ENCODE data around the gene SPOCD1. TPM values are rescaled to one million over a fixed set of nuclear protein-coding genes. Genes with fewer than 3 reads are reported as not detected.
"Not testable (repeated sequence)": the region's sequence is repeated elsewhere in the genome, so short reads cannot be mapped to it uniquely, and the experiment has no call there.

Gene SPOCD1
- polyA plus RNA-seq, 12 donors: 0.09 to 0.63 (median 0.26) TPM; not detected in 3

DNA sequence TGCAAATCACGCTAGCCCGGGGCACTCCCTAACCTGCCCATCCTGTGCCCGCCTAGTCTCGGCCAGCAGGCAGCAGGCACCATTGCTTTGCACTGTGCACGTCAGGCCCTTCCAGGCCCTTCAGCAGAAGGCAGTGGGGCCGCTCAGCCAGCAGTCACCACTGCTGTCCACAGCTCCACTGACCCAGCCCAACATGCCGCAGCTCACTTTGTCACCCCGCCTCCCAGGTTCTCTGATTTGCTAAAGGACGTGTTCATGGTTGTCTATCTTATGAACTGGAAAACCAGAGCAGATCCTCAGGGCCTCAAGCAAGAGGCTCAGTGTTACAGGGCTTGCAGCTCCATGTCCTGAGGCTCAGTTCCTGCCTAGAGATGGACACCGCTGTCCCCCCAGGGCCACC lies 14.2 kb upstream of the SPOCD1 start:
- DNase-seq: no peak

DNA sequence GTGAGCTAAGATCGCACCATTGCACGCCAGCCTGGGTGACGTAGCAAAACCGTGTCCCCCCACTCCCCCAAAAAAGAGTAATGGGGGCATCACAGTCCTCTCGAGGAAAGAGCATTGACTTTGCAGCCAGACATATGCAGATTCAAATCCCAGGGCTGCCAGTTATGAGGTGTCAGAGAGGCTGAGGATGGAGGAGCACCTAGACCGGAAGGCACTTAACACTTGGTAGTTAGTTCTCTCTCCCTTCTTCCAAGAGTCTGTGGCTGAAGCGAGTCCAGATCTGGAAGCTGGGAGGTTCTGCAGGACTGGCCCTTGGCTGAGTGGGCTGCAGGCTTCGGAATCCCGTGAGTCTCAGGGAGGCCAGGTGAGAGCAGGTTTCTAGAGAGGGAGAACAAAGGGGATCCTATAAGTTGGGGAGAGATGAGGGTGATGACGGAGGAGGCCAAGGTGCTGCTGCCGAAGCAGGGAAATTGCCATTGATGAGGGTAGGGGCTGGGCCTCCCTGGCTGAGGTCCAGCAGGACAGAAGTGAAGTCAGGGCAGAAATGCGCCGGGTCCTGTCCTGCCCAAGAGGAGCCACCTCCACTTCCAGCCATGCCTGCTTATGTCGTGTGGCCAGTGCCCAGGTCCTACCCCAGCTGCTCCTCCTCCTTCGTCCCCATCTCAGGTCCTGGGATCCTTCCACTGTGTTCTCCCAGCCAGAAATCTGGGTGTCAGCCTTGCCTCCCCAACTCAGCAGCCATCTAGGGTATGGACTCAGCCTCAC lies 13.3 kb upstream of the SPOCD1 start:
- no peak for DNase-seq

- no peak for DNase-seq
Measured at GRCh38 chr1:31828341-31828740, 12.5 kb upstream of the SPOCD1 start.

- DNase-seq: no peak
Measured at GRCh38 chr1:31823780-31824179, 8.0 kb upstream of the SPOCD1 start.

DNA sequence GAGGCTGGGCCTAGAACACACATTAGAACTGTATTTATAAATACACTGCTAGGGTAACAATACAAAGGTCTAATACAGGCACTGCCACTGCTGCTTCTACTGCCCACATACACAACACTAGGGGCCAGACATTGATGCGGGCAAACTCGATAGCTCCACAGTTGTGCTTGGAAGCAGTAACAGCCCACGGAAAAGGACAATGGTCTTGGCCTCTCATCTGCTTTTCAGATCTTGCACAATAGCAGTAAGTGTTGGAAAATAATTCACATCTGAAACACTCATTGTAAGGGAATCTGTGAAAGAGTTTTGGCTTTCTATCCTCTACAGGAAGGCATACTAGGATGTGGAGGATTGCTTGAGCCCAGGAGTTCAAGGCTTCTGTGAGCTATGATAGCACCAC lies 6.9 kb upstream of the SPOCD1 start:
- no peak for DNase-seq

GRCh38 chr1:31820196-31820595 lies 4.4 kb upstream of the SPOCD1 start:
- not testable (repeated sequence) for DNase-seq

DNA sequence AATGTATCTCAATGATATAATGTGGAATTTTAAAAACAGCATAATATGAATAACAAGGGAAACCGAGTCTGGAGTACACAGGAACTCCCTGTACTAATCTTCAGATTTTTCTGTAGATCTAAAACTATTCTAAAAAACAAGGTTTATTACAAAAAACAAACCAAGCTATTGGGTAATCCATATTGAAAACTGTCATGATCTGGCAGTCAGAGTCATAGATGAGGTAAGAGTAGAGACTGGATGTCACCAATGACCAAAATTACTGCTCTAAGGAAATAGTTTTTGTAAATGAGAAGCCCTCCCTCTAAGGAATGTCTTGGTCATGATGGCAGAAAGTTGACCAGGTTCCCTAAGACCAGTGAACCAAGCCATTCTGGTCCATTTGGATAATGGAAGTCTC lies 2.4 kb upstream of the SPOCD1 start:
- DNase-seq: no peak

GRCh38 chr1:31816947-31817346 lies 1.1 kb upstream of the SPOCD1 start:
- DNase-seq: not testable (repeated sequence)

- not testable (repeated sequence) for DNase-seq
Measured at GRCh38 chr1:31816501-31816900, 679 bp upstream of the SPOCD1 start.

DNA sequence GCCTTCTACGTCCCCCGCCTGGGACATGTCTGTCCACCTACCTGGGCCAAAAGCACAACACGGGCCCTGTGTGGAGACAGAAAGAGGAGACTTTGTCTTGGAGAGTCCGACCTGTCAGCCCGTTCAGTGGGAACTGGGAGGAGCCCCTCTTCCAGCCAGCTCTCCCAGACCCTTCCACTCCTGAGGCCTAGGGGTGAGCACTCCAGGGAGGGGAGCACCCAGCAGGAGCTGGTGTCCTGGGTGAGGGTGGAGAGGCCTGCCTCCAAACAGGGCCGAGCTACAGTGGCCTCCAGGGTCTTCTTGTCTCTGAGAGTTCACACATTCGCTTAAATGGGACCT lies 546 bp downstream of the SPOCD1 start:
- no peak for DNase-seq

GRCh38 chr1:31814631-31815306 lies 1.1 kb downstream of the SPOCD1 start:
- DNase-seq: no peak

DNA sequence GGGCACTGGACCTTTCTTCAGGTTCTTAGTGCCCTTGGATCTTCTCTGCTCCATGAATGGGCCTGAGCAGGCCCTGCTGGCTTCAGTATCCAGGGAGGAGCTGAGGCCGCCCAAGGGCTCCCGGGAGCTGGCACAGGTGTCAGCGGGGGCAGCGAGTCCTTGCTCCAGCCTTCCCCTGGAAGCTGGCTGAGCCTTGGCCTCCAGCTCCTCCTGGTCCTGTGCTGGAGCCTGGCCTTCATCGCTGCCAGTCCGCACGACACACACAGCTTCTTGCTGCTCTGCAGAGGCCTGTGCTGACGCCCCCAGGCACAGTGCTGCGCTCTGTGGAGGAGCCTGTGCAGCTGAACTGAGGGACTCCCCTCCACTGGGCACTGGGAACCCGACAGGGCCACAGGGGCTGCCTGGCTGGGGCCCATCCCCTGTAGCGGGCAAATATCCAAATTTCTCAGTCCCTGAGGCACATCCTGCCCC lies 1.7 kb downstream of the SPOCD1 start:
- DNase-seq: no peak

DNA sequence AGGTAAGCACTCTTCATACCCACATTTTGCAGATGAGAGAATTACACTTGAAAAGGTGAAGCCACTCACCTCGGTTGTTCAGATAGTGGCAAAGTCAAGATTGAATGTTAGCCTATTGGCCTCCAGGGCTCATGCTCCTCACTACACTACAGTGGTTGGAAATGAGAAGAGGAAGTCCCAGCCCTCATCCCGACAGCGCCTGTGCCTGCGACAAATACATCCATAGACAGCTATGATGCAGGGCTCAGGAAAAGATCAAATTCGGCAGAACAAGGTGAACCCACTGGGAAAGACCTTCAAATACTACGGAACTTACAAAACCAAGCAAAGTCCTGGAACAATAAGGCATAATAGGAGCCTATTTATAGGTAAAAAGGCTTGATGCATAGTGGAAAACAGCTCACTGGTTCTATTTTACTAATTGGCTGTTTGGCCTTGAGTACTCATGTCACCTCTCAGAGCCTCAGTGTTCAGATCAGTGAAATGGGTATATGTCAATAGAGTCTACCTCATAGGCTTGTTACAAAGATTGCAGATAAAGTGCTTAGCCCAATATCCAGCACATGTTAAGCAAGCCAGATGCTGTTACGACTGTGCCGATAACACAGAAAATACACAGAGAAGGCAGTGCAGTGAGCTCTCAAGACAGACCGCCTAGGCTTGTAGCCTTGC lies 3.5 kb downstream of the SPOCD1 start:
- DNase-seq: no peak

GRCh38 chr1:31811605-31812004 lies 4.2 kb downstream of the SPOCD1 start:
- DNase-seq: no peak

DNA sequence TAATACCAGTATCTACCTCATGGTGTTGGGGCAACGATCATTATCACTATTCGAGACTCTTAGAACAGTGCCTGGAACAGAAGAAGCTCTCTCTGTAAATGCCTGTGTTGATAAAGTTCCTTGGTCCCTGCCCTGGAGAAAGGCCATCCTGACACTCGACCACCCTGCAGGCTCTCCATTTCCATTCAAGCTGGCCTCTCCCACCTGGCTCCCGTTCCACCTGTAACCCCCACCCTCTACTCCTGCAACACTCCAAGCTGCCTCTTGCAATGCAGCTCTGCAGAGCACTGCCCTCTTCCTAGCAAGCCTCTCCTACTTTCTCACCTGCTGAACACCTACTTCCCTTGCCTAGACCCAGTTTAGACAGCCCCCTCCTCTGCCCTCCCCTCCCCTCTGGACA lies 6.1 kb downstream of the SPOCD1 start:
- DNase-seq: no peak

DNA sequence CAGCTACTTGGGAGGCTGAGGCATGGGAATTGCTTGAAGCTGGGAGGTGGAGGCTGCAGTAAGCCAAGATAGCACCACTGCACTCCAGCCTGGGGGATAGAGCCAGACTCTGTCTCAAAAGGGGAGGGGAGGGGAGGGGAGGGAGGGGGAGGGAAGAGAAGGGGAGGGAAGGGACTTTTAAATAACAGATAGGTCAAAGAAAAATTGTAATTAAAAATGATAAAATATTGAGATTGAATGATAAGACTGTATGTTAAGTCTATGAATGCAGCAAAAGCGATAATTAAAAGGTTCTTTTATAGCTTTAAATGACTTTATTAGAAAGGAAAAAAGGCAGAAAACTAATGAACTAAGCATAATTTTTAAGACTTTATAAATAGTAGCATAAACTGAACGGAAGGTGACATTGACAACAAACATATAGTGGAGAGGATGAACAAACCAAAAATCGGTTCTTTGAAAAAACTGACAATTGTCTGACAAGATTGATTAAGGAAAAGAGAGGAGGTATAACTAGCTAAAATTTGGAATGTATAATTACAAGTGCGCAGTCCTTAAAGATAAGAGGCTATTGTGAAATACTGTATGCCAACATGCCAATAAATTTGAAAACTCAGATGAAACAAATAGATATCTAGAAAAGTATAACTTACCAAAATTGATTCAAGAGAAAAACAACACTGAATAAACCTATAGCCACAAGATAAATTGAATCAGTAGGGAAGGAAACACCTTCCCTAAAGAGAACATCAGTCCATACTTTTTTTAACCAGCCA lies 8.4 kb downstream of the SPOCD1 start:
- DNase-seq: no peak

DNA sequence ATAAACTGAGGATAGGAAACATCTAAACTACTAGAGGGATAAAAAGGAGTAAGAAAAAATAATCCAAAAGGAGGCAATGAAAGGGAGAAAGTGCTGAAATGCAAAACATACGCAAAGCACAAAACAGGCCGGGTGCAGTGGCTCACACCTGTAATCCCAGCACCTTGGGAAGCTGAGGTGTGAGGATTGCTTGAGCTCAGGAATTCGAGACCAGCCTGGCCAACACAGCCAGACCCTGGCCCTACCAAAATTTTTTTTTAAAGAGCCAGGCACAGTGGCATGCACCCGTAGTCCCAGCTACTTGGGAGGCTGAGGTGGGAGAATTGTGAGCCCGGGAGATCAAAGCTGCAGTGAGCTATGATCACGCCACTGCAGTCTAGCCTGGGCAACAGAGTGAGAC lies 10.5 kb downstream of the SPOCD1 start:
- no peak for DNase-seq

GRCh38 chr1:31804098-31804497 lies 11.7 kb downstream of the SPOCD1 start:
- DNase-seq: no peak

GRCh38 chr1:31803610-31804009 lies 12.2 kb downstream of the SPOCD1 start:
- DNase-seq: no peak

DNA sequence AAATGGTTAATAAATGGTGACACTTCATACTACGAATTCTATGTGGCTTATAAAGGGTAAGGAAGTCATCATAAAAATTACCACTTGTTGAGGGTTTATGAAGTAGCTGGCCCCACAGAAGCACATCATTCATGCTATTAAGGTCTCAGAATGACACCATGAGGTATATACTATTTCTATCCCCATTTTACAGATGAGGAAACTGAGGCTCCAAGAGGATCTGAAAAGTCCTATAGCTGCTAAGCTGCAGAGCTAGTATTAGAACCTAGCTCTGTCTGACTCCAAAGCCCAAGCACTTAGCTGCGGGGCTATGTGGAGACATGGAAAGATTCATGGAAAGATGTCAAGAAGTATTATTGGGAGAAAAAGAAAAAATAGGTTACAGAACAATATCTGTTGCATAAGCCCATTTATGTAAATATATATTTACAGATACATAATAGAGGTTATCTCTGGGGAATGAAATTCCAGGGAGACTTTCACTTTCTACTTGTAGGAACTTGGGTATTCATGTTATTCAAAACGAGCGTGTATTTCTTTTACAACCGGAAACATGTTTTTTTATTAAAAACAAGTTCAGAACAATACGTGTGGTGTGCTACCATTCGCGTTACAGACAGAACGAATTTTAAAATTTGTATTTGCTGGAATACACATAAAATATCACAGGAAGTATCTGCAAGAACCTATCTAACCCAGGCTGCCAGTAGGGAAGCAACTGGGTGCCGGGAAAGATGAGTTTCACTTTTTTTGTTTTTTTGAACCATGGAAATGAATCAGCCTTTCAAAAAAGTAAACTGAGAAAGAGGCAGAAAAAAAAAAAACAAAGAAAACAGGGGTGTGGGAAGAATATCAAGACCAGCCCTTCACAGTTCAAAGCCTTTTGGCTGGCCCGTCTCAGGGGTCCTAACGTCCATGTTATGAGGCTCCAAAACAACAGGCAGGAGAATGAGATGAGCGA lies 13.4 kb downstream of the SPOCD1 start:
- DNase-seq: no peak

DNA sequence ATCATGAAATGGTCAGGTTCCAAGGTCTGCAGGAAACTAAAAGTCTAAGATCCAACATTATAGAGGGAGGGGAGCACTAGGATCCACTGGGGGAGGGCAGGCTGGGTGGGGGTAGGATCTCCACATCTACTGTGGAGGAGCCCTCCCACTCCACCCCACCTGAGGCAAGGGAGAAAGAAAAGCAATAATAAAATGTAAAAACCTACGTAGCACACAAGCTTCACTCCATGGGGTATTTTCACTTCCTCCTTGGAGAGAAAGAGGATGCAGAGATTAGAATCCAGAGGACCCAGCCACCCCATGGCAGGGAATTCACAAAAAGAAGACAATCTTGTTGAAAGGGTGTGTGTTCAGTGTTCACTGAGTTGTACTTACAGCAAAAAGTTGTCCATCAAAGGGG lies 14.4 kb downstream of the SPOCD1 start:
- DNase-seq: no peak

Data from muscle of arm (tissue), 12 donors.